Neuronal stem cell (in vitro differentiated cells): ENCODE results near the gene CDC14B.

ENCODE experiments used
- DNase-seq: peaks from one replicate; pipeline ENCODE4 v3.0.0-alpha.2; 2013; ENCODE audit warnings: low spot score
- H2AFZ ChIP-seq: one replicate; pipeline ENCODE4 v1.6.1; 2013; ENCODE audit warnings: mild to moderate bottlenecking, low read length, inconsistent platforms
- H2AK5ac ChIP-seq: 2 replicates; pipeline ENCODE4 v1.6.1; 2013; ENCODE audit warnings: low read depth, mild to moderate bottlenecking, inconsistent platforms, low read length, moderate library complexity, mixed read lengths
- H2BK120ac ChIP-seq: 2 replicates; pipeline ENCODE4 v1.6.1; 2013; ENCODE audit warnings: low read depth, mild to moderate bottlenecking, inconsistent platforms, low read length, moderate library complexity, mixed read lengths
- H2BK12ac ChIP-seq: one replicate; pipeline ENCODE4 v1.6.1; 2013; ENCODE audit warnings: low read length, inconsistent platforms
- H2BK15ac ChIP-seq: 2 replicates; pipeline ENCODE4 v1.6.1; 2013; ENCODE audit warnings: mild to moderate bottlenecking, low read length, inconsistent platforms, mixed read lengths
- H2BK5ac ChIP-seq: one replicate; pipeline ENCODE4 v1.6.1; 2013; ENCODE audit warnings: inconsistent platforms, mild to moderate bottlenecking, low read length, moderate library complexity
- H3K14ac ChIP-seq: one replicate; pipeline ENCODE4 v1.6.1; 2013; ENCODE audit warnings: low read length, inconsistent platforms
- H3K18ac ChIP-seq: 2 replicates; pipeline ENCODE4 v1.6.1; 2013; ENCODE audit warnings: low read length, inconsistent platforms
- H3K23ac ChIP-seq: 2 replicates; pipeline ENCODE4 v1.6.1; 2013; ENCODE audit warnings: low read depth, mild to moderate bottlenecking, mixed read lengths, low read length, inconsistent platforms; ENCODE audit not compliant: poor library complexity
- H3K27ac ChIP-seq: replicated peaks from 3 replicates; pipeline ENCODE4 v1.5.1; 2013; ENCODE audit warnings: low read length, inconsistent platforms
- H3K27me3 ChIP-seq, 3 experiments: 2 replicates each; pipeline ENCODE4 v1.6.1; 2013; ENCODE audit warnings: low read length in 3 of 3, mild to moderate bottlenecking in 2 of 3, inconsistent platforms in 1 of 3, low read depth in 1 of 3, mixed read lengths in 1 of 3, moderate library complexity in 1 of 3; ENCODE audit not compliant: control insufficient read depth in 3 of 3, insufficient read depth in 3 of 3
- H3K36me3 ChIP-seq, 2 donors: replicated peaks in 1 of 2; 2 replicates each; pipeline ENCODE4 v1.6.1; 2013; ENCODE audit warnings: low read length in 2 of 2; ENCODE audit not compliant: control insufficient read depth in 2 of 2, insufficient read depth in 2 of 2
- H3K4ac ChIP-seq: 2 replicates; pipeline ENCODE4 v1.6.1; 2013; ENCODE audit warnings: inconsistent platforms, mild to moderate bottlenecking, low read length, moderate library complexity
- H3K4me1 ChIP-seq, 2 donors: 1 replicate in 1 of 2; 2 replicates in 1 of 2; pipeline ENCODE4 v1.6.1; 2013; ENCODE audit warnings: low read length in 2 of 2, low read depth in 1 of 2; ENCODE audit not compliant: control insufficient read depth in 2 of 2, insufficient read depth in 1 of 2
- H3K4me2 ChIP-seq: one replicate; pipeline ENCODE4 v1.6.1; 2013; ENCODE audit warnings: mild to moderate bottlenecking, low read length, inconsistent platforms; ENCODE audit not compliant: insufficient read depth, poor library complexity, severe bottlenecking
- H3K4me3 ChIP-seq, 2 donors: 2 replicates each; pipeline ENCODE4 v1.5.1; 2013; ENCODE audit warnings: low read length in 2 of 2, mild to moderate bottlenecking in 2 of 2, inconsistent platforms in 1 of 2, moderate library complexity in 1 of 2
- H3K79me1 ChIP-seq: one replicate; pipeline ENCODE4 v1.6.1; 2013; ENCODE audit warnings: low read depth, mild to moderate bottlenecking, inconsistent platforms, low read length, moderate library complexity
- H3K9ac ChIP-seq: one replicate; pipeline ENCODE4 v1.6.1; 2013; ENCODE audit warnings: mild to moderate bottlenecking, low read depth, low read length, inconsistent platforms; ENCODE audit not compliant: poor library complexity
- H3K9me3 ChIP-seq, 2 donors: replicated peaks in 1 of 2; 2 replicates each; pipeline versions ENCODE3 to v1.6.1; 2013; ENCODE audit warnings: low read length in 2 of 2, mild to moderate bottlenecking in 2 of 2, inconsistent platforms in 1 of 2, low read depth in 1 of 2, mixed read lengths in 1 of 2, moderate library complexity in 1 of 2; ENCODE audit not compliant: control insufficient read depth in 2 of 2, insufficient read depth in 1 of 2
- H4K8ac ChIP-seq: one replicate; pipeline ENCODE4 v1.6.1; 2013; ENCODE audit warnings: low read depth, mild to moderate bottlenecking, inconsistent platforms, low read length, moderate library complexity
- H4K91ac ChIP-seq: one replicate; pipeline ENCODE4 v1.6.1; 2013; ENCODE audit warnings: low read length, low read depth, mild to moderate bottlenecking, inconsistent platforms; ENCODE audit not compliant: poor library complexity
- WGBS, 2 donors: extraction: QIAGEN DNeasy Blood & Tissue Kit; methylation state at CpG; one replicate each; pipeline ENCODE4 v1.1.7; 2013; ENCODE audit warnings: missing lambda C conversion rate in 2 of 2, mixed read lengths in 1 of 2; ENCODE audit not compliant: insufficient read length in 2 of 2, insufficient replicate concordance in 1 of 2; ENCODE audit errors: extremely low coverage in 2 of 2; 5-methylcytosine and 5-hydroxymethylcytosine counted together

Gene CDC14B

GRCh38 chr9:96604004-96604319 is 15.7 kb downstream of the CDC14B start:
- no peaks in the 10 kb centered on the region for H3K27me3 ChIP-seq
- H2BK5ac ChIP-seq, result no peak overlapping the region
- H2AK5ac ChIP-seq, result no peak overlapping the region
- peaks cover 3 to 4% of the 10 kb centered on the region in 2 donors for H3K4me1 ChIP-seq
- H3K18ac ChIP-seq, result no peak overlapping the region
- H2BK15ac ChIP-seq, result no peak overlapping the region
- whole genome bisulfite sequencing, 2 donors, result no CpG with 5 or more reads among the region's 3 CpGs
- no peak overlapping the region for H3K14ac ChIP-seq
- no peaks in the 10 kb centered on the region for H3K36me3 ChIP-seq
- H3K4me2 ChIP-seq, result no peak overlapping the region
- H3K4me3 ChIP-seq, result no peak overlapping the region
- H3K9ac ChIP-seq, result no peak overlapping the region
- no peak for DNase-seq
- no peak overlapping the region for H2BK12ac ChIP-seq
- H3K79me1 ChIP-seq, result peaks cover 4% of the 10 kb centered on the region
- H4K8ac ChIP-seq, result no peak overlapping the region
- H3K9me3 ChIP-seq, result peaks cover 0 to 6% of the 10 kb centered on the region in 2 donors
- no peak overlapping the region for H2AFZ ChIP-seq
- no peak overlapping the region for H4K91ac ChIP-seq
- H3K27ac ChIP-seq, result no peak overlapping the region
- no peak overlapping the region for H2BK120ac ChIP-seq
- H3K4ac ChIP-seq, result no peak overlapping the region
- H3K23ac ChIP-seq, result no peak overlapping the region

- Histone ChIP-seq H2BK15ac (no peak overlapping the region), H4K8ac (no peak overlapping the region), H3K4me3 (no peak overlapping the region), H3K79me1 (peaks cover 4% of the 10 kb centered on the region), H2AK5ac (no peak overlapping the region), H3K36me3 (no peaks in the 10 kb centered on the region), H3K27ac (no peak overlapping the region), H3K23ac (no peak overlapping the region), H3K4ac (no peak overlapping the region), H3K4me1 (peaks cover 3 to 4% of the 10 kb centered on the region in 2 donors), H4K91ac (no peak overlapping the region), H3K27me3 (no peaks in the 10 kb centered on the region), H2AFZ (no peak overlapping the region), H3K14ac (no peak overlapping the region), H2BK5ac (no peak overlapping the region), H3K9me3 (peaks cover 0 to 6% of the 10 kb centered on the region in 2 donors), H3K18ac (no peak overlapping the region), H3K9ac (no peak overlapping the region), H3K4me2 (no peak overlapping the region), H2BK12ac (no peak overlapping the region), H2BK120ac (no peak overlapping the region)
- WGBS, 2 donors, result no CpG with 5 or more reads among the region's 8 CpGs
- DNase-seq, result no peak
Measured at GRCh38 chr9:96603305-96604003, 16.2 kb downstream of the CDC14B start.

DNA sequence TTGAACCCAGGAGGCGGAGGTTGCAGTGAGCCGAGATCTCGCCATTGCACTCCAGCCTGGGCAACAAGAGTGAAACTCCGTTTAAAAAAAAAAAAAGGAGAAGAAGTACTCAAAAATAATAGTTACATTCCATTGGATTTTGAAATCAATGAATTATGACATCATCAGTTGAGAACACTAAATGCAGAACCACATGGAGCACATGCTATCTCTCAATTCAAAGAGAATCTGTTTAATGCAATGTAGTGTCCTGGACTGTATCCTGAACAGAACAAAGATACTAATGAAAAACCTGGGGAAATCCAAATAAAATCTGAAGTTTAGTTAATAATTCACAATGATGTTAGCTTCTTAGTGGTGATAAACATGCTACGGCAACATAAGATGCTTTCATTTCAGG is 20.3 kb downstream of the CDC14B start:
- H3K27ac ChIP-seq, result no peak overlapping the region
- no peak overlapping the region for H3K18ac ChIP-seq
- no peak overlapping the region for H3K4me2 ChIP-seq
- H3K14ac ChIP-seq, result no peak overlapping the region
- H3K27me3 ChIP-seq, result no peaks in the 10 kb centered on the region
- peaks cover 2% of the 10 kb centered on the region for H3K79me1 ChIP-seq
- H3K4ac ChIP-seq, result no peak overlapping the region
- peaks cover 3 to 4% of the 10 kb centered on the region in 2 donors for H3K4me1 ChIP-seq
- H4K91ac ChIP-seq, result no peak overlapping the region
- WGBS, 2 donors, result no CpG with 5 or more reads among the region's 5 CpGs
- no peak overlapping the region for H3K23ac ChIP-seq
- no peak overlapping the region for H2AFZ ChIP-seq
- no peak overlapping the region for H3K9ac ChIP-seq
- no peak for DNase-seq
- H3K4me3 ChIP-seq, result no peak overlapping the region
- peaks cover 0 to 6% of the 10 kb centered on the region in 2 donors for H3K9me3 ChIP-seq
- H2AK5ac ChIP-seq, result no peak overlapping the region
- no peaks in the 10 kb centered on the region for H3K36me3 ChIP-seq
- no peak overlapping the region for H2BK5ac ChIP-seq
- no peak overlapping the region for H2BK120ac ChIP-seq
- H4K8ac ChIP-seq, result no peak overlapping the region
- H2BK12ac ChIP-seq, result no peak overlapping the region
- H2BK15ac ChIP-seq, result no peak overlapping the region

DNA sequence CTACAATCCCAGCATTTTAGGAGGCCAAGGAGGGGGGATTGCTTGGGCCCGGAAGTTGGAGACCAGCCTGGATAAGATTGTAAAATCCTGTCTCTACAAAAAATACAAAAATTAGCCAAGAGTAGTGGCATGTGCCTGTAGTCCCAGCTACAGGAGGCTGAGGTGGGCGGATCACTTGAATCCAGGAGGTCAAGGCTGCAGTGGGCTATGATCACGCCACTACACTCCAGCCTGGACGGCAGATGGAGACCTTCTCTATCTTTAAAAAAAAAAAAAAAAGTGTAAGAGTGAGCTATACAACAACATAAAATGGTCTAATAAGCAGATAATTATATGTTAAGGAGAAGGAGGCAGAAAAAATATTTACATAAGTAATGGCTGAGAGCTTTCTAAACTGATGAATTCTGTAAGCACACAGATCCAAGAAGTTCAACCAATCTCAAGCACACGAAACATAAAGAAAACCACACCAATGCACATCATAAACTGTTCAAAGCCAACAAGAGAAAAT is 23.0 kb downstream of the CDC14B start:
- Histone ChIP-seq H2BK12ac (no peak overlapping the region), H3K9me3 (no peaks in the 10 kb centered on the region), H2BK15ac (no peak overlapping the region), H3K14ac (no peak overlapping the region), H3K27me3 (no peaks in the 10 kb centered on the region), H4K8ac (no peak overlapping the region), H4K91ac (no peak overlapping the region), H3K27ac (no peak overlapping the region), H3K18ac (no peak overlapping the region), H3K4me1 (no peaks in the 10 kb centered on the region), H3K4me3 (no peak overlapping the region), H3K4me2 (no peak overlapping the region), H3K9ac (no peak overlapping the region), H2AFZ (no peak overlapping the region), H2AK5ac (no peak overlapping the region), H3K23ac (no peak overlapping the region), H2BK5ac (no peak overlapping the region), H3K79me1 (peaks cover 3% of the 10 kb centered on the region), H3K36me3 (no peaks in the 10 kb centered on the region), H2BK120ac (no peak overlapping the region), H3K4ac (no peak overlapping the region)
- WGBS, 2 donors, result no CpG with 5 or more reads among the region's 5 CpGs
- DNase-seq, result no peak
